GM23248 (cell line): ENCODE data around the gene XIRP2.

Experiments
- EZH2 ChIP-seq: fragments of 200-600 bp; sonication (generic); IDR thresholded peaks from 2 replicates; pipeline ENCODE4 v1.6.1; 2018; ENCODE audit warnings: antibody characterized with exemption, mild to moderate bottlenecking; ENCODE audit not compliant: insufficient read depth, poor library complexity, severe bottlenecking
- EZH2phosphoT487 ChIP-seq: fragments of 200-600 bp; sonication (generic); IDR thresholded peaks from 2 replicates; pipeline ENCODE4 v1.6.1; 2018; ENCODE audit warnings: antibody characterized with exemption, moderate library complexity, mild to moderate bottlenecking, low read depth; ENCODE audit not compliant: insufficient read depth

- TF ChIP-seq EZH2phosphoT487 = no peak
- no peak for TF ChIP-seq EZH2
Observed at GRCh38 chr2:167140330-167140729, 252.1 kb downstream of the XIRP2 start.
